HepG2 (cell line): ENCODE data around the gene RPL5. TPM values are rescaled to one million over a fixed set of nuclear protein-coding genes. Genes with fewer than 3 reads are reported as not detected.

Experiments
- ARID2 ChIP-seq: sonication (generic); formaldehyde crosslinking; IDR thresholded peaks from 2 replicates; pipeline ENCODE4 v1.8.1; 2022; ENCODE audit warnings: mild to moderate bottlenecking, missing genetic modification reagents, borderline replicate concordance
- EHMT2 ChIP-seq: fragments of 200-600 bp; sonication (generic); IDR thresholded peaks from 2 replicates; pipeline ENCODE4 v1.7.0; 2017; ENCODE audit warnings: antibody characterized with exemption, low read depth, low read length, borderline replicate concordance
- HNRNPL ChIP-seq: fragments of 200-400 bp; formaldehyde crosslinking; IDR thresholded peaks from 2 replicates; pipeline ENCODE4 v1.6.1; 2017; ENCODE audit warnings: mild to moderate bottlenecking, low read depth, low read length
- HOXA5 ChIP-seq: sonication (generic); formaldehyde crosslinking; IDR thresholded peaks from 2 replicates; pipeline ENCODE4 v1.4.0; 2020; ENCODE audit warnings: missing genetic modification reagents
- IRX3 ChIP-seq: sonication (generic); formaldehyde crosslinking; IDR thresholded peaks from 2 replicates; pipeline ENCODE4 v1.8.1; 2023; ENCODE audit warnings: mild to moderate bottlenecking, low read depth, missing genetic modification reagents, borderline replicate concordance
- MYC ChIP-seq: sonication (generic); formaldehyde crosslinking; IDR thresholded peaks from 2 replicates; pipeline ENCODE4 v1.9.0; 2021; ENCODE audit warnings: missing genetic modification reagents, borderline replicate concordance
- THAP11 ChIP-seq: IDR thresholded peaks from 2 replicates; pipeline ENCODE4 v1.6.1; 2016; ENCODE audit warnings: missing biosample characterization, missing genetic modification reagents
- ZNF17 ChIP-seq: sonication (generic); formaldehyde crosslinking; IDR thresholded peaks from 2 replicates; pipeline ENCODE4 v1.5.0; 2020; ENCODE audit warnings: mild to moderate bottlenecking, missing genetic modification reagents
- ZNF3 ChIP-seq: IDR thresholded peaks from 2 replicates; pipeline ENCODE4 v1.7.0; 2017; ENCODE audit warnings: inconsistent platforms
- ZNF510 ChIP-seq: sonication (generic); formaldehyde crosslinking; IDR thresholded peaks from 2 replicates; pipeline ENCODE4 v1.4.0; 2020; ENCODE audit warnings: low read depth, mild to moderate bottlenecking, missing genetic modification reagents
- ZNF652 ChIP-seq: IDR thresholded peaks from 2 replicates; pipeline ENCODE4 v1.6.1; 2016; ENCODE audit warnings: low read depth, borderline replicate concordance
- ZNF678 ChIP-seq: sonication (generic); formaldehyde crosslinking; IDR thresholded peaks from 2 replicates; pipeline ENCODE4 v1.4.0; 2020; ENCODE audit warnings: mild to moderate bottlenecking, missing genetic modification reagents
- ZNF713 ChIP-seq: sonication (generic); formaldehyde crosslinking; IDR thresholded peaks from 2 replicates; pipeline ENCODE4 v1.4.0; 2020; ENCODE audit warnings: mild to moderate bottlenecking, missing genetic modification reagents
- ZNF816 ChIP-seq: sonication (generic); formaldehyde crosslinking; IDR thresholded peaks from 2 replicates; pipeline ENCODE4 v1.8.0; 2022; ENCODE audit warnings: missing genetic modification reagents, mild to moderate bottlenecking, borderline replicate concordance
- ZSCAN21 ChIP-seq: sonication (generic); formaldehyde crosslinking; IDR thresholded peaks from 2 replicates; pipeline ENCODE4 v1.8.0; 2022; ENCODE audit warnings: mild to moderate bottlenecking, missing genetic modification reagents, moderate library complexity, borderline replicate concordance
- polyA plus RNA-seq, 8 experiments: library from polyadenylated mRNA; depleted of rRNA in 3 of 8; stranded (reverse) in 7 of 8; unstranded in 1 of 8; fragments of >200 nt; fragmentation: Illumina TruSeq in 4 of 8; extraction: Trizol in 4 of 8; gene quantifications; 2 replicates each; pipeline versions ENCODE4 v1.2.1 to v1.2.3, GENCODE V29; 2011 to 2016; ENCODE audit warnings: low read depth in 4 of 8, missing spikeins in 1 of 8, mixed read lengths in 1 of 8; ENCODE audit not compliant: insufficient read depth in 1 of 8
- total RNA-seq, 5 experiments: library from RNA; depleted of rRNA; stranded (reverse); fragments of >200 nt; fragmentation: Illumina TruSeq; extraction: Trizol; gene quantifications; 2 replicates each; pipeline ENCODE4 v1.2.3, GENCODE V29; 2016; ENCODE audit warnings: low read depth in 1 of 5
- TF ChIP-seq, protein P1 (sequence below): sonication (generic); formaldehyde crosslinking; IDR thresholded peaks from 2 replicates; pipeline ENCODE4 v1.5.0; 2020; ENCODE audit warnings: mild to moderate bottlenecking, missing genetic modification reagents
- TF ChIP-seq, protein P2 (sequence below): sonication (generic); formaldehyde crosslinking; IDR thresholded peaks from 2 replicates; pipeline ENCODE4 v1.4.0; 2020; ENCODE audit warnings: mild to moderate bottlenecking, low read depth, missing genetic modification reagents
- TF ChIP-seq, protein P3 (sequence below): sonication (generic); formaldehyde crosslinking; IDR thresholded peaks from 2 replicates; pipeline ENCODE4 v1.4.0; 2020; ENCODE audit warnings: low read depth, missing genetic modification reagents

The RPL5 gene
- total and polyA plus RNA-seq, 2 of the 13 experiments (the other 11 are each of a cell fraction or from before 2014, with no cell fraction given) = 2,304 to 2,520 TPM

DNA sequence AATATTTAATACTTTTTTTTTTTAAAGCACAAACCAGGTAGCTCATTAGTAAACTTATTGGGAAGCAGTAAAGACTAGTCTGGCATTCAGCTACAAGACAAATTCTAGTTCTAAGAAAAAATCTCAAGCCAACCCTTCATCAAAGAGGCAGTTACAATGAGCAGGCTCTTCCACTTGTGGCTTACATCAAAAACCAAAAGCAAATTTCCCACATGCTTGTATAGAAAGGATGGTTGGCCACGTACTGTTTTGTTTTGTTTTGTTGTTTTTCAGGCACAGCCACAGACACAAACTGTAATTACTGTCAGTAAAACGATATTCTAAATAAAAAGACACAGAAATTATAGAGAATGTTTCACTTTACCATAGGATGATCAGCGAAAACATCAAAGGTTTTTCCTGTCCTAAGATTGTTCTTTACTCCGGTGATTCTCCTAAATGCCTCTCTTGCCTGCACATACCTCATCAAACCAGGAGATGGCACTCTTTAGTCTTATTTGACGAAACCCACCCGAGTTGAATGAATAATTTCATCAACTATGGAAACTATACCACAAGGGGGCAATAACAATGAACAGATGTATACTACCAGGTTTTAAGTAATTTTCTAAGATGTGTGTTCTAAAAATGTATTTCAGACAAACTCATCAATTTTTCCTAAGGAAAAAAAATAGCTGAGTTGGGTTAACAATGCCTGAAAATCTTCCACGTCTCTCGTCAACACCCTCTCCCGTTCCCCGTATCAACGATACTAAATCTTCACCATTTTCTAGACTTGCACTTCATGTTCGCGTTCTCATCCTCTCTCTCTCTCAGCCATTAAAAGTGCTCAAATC is 26.9 kb downstream of the RPL5 start (continued):
- TF ChIP-seq ZNF3 (CRISPR knock-in tag) = peak; percentile 69; the same call in 1 of the 2 replicates
- TF ChIP-seq ZNF510 (CRISPR knock-in tag) = no peak
- no peak for TF ChIP-seq ARID2 (CRISPR knock-in tag)
- TF ChIP-seq HNRNPL = no peak
- no peak for TF ChIP-seq ZNF17 (CRISPR knock-in tag)
- TF ChIP-seq ZSCAN21 = no peak
- TF ChIP-seq, protein P1, sequence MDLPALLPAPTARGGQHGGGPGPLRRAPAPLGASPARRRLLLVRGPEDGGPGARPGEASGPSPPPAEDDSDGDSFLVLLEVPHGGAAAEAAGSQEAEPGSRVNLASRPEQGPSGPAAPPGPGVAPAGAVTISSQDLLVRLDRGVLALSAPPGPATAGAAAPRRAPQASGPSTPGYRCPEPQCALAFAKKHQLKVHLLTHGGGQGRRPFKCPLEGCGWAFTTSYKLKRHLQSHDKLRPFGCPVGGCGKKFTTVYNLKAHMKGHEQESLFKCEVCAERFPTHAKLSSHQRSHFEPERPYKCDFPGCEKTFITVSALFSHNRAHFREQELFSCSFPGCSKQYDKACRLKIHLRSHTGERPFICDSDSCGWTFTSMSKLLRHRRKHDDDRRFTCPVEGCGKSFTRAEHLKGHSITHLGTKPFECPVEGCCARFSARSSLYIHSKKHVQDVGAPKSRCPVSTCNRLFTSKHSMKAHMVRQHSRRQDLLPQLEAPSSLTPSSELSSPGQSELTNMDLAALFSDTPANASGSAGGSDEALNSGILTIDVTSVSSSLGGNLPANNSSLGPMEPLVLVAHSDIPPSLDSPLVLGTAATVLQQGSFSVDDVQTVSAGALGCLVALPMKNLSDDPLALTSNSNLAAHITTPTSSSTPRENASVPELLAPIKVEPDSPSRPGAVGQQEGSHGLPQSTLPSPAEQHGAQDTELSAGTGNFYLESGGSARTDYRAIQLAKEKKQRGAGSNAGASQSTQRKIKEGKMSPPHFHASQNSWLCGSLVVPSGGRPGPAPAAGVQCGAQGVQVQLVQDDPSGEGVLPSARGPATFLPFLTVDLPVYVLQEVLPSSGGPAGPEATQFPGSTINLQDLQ (CRISPR knock-in tag) = no peak
- TF ChIP-seq EHMT2 = no peak
- TF ChIP-seq IRX3 = no peak
- no peak for TF ChIP-seq ZNF816 (CRISPR knock-in tag)
- no peak for TF ChIP-seq ZNF713 (CRISPR knock-in tag)
- TF ChIP-seq, protein P2, sequence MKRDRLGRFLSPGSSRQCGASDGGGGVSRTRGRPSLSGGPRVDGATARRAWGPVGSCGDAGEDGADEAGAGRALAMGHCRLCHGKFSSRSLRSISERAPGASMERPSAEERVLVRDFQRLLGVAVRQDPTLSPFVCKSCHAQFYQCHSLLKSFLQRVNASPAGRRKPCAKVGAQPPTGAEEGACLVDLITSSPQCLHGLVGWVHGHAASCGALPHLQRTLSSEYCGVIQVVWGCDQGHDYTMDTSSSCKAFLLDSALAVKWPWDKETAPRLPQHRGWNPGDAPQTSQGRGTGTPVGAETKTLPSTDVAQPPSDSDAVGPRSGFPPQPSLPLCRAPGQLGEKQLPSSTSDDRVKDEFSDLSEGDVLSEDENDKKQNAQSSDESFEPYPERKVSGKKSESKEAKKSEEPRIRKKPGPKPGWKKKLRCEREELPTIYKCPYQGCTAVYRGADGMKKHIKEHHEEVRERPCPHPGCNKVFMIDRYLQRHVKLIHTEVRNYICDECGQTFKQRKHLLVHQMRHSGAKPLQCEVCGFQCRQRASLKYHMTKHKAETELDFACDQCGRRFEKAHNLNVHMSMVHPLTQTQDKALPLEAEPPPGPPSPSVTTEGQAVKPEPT (CRISPR knock-in tag) = no peak
- TF ChIP-seq ZNF652 (CRISPR knock-in tag) = no peak
- TF ChIP-seq, protein P3, sequence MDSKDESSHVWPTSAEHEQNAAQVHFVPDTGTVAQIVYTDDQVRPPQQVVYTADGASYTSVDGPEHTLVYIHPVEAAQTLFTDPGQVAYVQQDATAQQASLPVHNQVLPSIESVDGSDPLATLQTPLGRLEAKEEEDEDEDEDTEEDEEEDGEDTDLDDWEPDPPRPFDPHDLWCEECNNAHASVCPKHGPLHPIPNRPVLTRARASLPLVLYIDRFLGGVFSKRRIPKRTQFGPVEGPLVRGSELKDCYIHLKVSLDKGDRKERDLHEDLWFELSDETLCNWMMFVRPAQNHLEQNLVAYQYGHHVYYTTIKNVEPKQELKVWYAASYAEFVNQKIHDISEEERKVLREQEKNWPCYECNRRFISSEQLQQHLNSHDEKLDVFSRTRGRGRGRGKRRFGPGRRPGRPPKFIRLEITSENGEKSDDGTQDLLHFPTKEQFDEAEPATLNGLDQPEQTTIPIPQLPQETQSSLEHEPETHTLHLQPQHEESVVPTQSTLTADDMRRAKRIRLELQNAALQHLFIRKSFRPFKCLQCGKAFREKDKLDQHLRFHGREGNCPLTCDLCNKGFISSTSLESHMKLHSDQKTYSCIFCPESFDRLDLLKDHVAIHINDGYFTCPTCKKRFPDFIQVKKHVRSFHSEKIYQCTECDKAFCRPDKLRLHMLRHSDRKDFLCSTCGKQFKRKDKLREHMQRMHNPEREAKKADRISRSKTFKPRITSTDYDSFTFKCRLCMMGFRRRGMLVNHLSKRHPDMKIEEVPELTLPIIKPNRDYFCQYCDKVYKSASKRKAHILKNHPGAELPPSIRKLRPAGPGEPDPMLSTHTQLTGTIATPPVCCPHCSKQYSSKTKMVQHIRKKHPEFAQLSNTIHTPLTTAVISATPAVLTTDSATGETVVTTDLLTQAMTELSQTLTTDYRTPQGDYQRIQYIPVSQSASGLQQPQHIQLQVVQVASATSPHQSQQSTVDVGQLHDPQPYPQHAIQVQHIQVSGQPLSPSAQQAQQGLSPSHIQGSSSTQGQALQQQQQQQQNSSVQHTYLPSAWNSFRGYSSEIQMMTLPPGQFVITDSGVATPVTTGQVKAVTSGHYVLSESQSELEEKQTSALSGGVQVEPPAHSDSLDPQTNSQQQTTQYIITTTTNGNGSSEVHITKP (CRISPR knock-in tag) = no peak
- TF ChIP-seq MYC (CRISPR knock-in tag) = no peak
- 0 out of 2 replicates have a peak, but pooled peaks have one; percentile 35 for TF ChIP-seq HOXA5 (CRISPR knock-in tag)
- peak; percentile 43; the same call in 1 of the 2 replicates for TF ChIP-seq THAP11 (CRISPR knock-in tag)
- no peak for TF ChIP-seq ZNF678
